Measurements from ENCODE around the gene NPHP4. TPM values are rescaled to one million over a fixed set of nuclear protein-coding genes. Genes with fewer than 3 reads are reported as not detected.

The NPHP4 gene
- polyA plus RNA-seq, 3 donors, result 12.9 to 17.6 (median 14.4) TPM

DNA sequence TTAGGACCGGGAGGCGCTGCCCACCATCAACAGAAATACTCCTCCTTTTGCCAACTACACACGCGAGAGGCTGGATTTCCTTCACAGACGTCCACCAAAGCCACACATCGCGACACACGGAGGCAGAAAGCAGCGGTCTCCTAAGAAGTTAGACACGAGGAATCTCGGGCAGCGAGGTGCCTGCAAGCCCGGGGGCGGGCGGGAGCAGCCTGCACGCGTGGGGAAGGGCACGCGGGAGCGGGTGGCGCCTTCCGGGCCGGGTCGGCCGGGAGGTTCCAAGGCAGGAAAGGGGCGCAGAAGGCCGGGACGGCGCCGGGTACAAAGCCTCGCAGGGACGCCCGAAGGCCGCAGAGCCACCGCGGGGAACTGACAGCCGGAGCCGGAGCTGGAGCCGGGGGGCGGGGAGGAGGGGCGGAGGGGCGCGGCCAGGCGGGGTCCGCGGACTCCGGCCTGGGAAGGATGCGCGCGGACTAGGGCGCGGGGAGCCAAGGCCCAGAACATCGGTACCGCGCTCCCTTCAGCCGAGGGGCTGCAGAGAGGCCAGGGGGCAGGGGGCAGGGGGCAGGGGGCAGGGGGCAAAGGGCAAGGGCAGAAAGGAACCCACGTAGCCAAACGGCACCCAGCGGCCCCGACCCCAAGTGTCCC is 722 bp downstream of the NPHP4 start:
- no peak for DNase-seq

DNA sequence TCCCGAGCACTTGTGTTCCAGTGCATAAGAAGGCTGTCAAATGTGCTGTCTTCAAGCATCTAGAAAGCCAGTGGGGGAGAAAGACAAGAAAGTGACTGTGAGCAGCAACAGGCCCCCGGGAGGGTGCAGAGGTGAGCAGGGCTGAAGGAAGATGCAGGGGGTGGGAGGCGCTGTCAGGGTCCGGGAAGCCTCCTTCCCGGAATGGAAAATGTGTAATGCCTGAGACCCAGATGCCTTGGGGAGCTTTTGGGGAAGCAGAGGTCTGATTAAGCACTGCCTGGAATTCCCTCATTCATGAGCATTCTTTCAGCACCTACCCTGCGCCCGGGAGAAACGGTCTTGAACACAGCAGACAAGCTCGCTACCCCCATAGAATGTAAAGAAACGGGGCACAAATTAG is 1.3 kb downstream of the NPHP4 start:
- DNase-seq, result no peak

DNA sequence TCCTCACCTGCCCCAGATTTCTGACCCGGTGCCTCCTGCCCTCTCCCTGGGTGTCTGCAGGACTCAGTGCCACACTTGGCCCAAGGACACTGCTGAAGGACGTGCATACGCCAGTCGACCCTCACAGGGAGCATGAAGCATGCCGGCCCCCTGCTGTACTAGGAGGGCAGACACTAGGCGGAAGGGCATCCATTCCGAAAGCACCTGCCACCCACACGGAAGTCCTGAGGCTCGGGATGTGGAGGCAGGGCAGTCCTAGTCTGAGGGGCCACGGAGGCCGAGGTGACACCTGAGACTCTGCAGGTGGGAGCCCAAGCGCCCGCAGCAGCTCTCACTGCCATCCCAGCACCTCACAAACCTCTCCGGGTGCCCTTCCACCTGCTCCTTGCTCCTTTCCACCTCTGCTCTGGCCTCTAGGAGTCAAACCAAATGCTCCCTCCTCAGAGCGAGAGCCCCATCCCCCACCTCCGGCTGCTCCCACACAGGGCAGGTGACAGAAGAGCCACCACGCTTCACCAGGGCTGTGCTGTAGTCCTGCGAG is 2.4 kb downstream of the NPHP4 start:
- DNase-seq, result no peak

DNA sequence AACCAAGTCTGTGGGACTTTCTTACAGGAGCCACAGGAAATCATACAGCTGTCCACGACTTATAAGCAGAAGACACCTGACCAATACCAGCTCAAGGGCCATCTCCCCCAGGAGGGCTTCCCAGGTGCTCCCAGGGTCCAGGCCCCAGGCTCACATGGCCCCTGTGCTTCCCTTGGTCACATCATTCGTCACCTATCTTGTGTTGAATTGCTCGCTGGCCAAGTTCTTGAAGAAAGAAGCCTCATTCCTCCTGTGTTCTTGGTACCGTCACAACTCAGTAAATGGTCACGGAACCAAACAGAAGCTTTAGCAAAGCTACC is 3.0 kb downstream of the NPHP4 start:
- DNase-seq, result no peak

DNA sequence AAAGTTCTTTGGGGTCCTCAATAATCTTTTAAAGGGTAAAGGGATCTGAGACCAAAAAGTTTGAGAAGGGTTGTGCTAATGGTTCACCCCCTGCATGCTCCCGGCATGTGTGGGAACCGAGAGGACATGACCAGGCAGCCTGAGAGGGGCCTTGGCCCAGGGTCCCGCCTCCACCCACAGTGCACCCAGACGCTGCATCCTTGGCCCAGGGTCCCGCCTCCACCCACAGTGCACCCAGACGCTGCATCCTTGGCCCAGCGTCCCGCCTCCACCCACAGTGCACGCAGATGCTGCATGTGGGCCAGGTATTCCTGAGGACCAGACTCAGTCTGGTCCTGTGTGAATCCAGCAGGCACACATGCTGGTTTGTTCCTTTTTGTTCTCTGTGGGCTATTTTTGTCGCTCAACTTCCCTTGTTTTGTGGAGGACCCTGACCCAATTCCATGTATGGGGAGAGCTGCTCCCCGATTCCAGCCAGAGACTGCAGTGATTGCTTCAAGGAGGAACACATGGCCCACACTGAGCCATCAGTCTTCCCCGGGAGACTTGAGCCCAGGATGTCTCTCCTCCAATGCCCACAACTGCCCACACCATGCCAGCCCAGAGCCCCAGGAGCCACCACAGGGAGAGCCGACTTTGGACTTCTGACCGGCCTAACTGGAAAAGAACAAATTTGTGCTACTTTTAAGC is 3.5 kb downstream of the NPHP4 start:
- no peak for DNase-seq

DNA sequence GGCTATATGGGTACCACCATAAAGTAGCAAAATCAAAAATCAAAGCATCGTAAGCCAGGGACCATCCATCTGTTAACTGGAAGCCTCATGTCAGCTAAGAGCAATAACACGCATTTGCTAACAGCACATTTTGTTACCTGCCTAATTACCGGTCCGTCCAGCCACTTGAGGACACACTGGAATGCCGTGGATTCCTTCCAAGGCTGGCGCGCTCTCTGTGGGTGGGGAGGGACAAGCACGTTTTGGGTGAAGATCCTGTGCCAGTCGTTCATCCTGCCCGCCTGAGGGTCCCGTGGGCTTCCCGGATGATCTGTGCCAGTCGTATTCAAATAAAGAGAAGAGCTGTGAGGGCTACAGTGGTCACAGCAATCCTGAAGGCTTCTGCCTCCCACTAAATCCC is 6.2 kb downstream of the NPHP4 start:
- no peak for DNase-seq

DNA sequence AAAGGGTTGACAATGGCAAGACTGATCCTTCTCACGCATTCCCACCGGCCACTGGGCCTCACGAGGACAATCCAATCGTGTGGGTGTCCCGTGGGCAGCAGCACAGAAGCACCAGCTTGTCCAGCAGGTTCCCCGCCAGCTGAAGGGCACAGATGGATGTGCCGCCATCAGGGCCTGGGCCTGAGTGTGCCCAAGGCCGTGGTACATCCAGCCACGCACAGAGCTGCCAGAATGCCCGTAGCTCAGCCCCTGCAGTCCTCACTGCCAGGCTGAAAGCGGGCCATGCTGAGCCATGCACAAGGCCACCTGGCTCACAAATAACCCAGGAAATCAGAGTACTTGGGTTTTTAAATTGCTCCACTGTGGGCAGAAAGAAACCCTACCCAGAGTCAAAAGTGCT is 7.0 kb downstream of the NPHP4 start:
- DNase-seq, result no peak

DNA sequence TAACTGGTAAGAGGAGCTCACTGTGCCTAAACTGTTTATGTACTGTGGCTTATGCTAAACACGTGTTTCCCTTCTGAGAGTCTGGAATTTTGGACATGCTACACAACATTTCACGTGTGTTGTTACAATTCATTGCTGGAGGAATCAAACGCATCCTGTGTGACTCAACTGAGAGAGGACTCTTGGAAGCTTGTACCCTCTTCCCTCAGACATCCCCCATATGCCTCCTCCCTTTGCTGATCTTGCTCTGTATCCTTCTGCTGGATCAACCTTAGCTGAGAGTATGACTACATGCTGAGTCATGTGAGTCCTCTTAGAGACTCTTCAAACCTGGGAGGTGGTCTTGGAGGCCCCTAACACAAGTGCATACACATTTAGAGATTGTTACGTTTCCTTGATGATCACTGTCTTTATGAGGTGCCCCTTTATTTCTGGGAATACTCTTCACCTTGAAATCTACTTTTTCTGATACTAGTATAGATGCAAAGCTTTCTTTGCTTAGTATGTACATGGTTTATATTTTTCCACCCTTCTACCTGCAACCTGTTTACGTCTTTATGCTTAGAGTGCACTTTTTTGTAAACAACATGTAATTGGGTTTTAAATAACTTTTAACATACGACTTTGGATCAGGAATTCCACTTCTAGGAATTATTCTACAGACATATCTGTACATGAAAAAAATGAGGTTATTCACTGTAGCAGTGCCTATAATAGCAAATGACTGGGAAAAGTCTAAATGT is 8.7 kb downstream of the NPHP4 start:
- no peak for DNase-seq

DNA sequence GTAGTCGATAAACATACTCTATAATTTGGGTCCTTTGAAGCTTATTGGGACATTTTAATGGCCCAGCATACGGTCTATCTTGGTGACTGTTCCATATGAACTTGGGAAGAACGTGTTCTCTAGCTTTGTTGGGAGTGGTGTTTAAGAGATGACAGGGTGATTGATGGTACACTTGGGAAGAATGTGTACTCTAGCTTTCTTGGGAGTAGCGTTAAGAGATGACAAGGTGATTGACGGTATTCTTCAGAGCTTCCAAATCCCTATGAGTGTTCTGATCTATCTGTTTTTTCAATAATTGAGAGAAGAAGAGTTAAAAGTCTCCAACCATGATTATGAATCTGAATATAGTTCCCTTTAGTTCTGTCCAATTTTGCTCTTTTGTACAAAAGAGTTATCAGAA is 9.4 kb downstream of the NPHP4 start:
- no peak for DNase-seq

DNA sequence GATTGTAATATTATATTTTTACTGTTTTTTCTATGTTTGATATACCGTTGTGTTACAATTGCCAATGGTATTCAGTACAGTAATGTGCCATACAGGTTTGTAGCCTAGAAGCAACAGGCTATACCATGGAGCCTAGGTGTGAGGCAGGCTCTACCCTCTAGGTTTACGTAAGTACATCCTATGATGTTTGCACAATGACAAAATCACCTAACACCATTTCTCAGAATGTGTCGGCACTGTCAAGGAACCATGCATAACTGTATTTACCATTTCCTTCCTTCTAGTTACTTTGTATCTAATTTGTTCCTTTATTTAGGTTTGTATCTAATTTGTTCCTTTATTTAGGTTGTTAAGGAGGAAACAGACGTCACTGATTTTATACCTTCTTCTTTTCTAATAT is 9.9 kb downstream of the NPHP4 start:
- no peak for DNase-seq

DNA sequence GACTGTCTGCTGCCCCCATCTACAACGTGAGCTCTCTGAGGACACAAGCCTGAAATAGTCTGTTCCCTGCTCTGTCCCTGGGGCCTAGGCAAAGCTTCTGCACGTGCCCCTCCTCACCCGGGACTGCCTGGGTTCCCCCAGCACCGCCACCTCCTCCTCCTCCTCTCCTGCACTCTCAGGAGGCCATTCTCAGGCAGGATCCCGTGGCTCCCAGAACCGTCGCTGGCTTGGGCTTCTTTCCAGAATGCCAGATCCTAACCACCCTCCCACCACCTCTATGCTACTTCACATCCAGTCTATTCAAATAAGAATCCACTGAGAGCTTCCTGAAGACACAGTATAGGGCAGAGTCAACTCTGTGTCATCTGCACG is 11.2 kb downstream of the NPHP4 start:
- DNase-seq, result no peak

DNA sequence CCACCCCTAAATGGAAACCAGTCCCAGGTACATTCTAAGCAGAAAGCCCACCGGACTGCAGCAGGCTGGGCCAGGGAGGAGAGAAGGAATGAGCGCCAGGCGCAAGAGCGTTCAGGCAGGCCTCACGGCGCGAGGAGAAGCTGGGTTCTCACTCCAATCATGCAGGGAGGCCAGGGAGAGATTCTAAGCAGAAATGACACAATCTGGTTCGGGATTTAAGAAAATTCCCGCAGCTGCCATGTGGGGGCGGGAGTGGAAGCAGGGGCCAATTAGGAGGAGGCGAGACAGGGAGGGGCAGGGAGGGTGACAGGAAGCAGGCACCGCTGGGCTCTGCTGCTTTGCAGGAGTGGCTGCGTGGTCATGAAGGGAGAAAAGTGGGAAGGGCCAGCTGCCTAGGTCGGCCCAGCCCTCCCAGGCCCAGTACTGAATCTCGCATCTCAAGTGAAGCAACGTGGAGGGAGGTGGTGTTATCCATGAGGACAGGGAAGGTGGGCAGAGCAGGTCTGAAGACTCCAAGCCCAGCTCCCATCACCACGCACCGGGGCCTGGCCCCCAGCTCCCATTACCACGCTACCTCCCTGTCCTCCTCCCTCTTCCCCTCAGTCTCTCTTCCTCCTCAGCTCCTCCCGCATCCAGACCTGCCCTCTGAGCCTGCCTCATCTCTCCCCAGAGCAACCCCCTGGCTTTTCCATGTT is 11.8 kb downstream of the NPHP4 start:
- DNase-seq, result peak; percentile 75

DNA sequence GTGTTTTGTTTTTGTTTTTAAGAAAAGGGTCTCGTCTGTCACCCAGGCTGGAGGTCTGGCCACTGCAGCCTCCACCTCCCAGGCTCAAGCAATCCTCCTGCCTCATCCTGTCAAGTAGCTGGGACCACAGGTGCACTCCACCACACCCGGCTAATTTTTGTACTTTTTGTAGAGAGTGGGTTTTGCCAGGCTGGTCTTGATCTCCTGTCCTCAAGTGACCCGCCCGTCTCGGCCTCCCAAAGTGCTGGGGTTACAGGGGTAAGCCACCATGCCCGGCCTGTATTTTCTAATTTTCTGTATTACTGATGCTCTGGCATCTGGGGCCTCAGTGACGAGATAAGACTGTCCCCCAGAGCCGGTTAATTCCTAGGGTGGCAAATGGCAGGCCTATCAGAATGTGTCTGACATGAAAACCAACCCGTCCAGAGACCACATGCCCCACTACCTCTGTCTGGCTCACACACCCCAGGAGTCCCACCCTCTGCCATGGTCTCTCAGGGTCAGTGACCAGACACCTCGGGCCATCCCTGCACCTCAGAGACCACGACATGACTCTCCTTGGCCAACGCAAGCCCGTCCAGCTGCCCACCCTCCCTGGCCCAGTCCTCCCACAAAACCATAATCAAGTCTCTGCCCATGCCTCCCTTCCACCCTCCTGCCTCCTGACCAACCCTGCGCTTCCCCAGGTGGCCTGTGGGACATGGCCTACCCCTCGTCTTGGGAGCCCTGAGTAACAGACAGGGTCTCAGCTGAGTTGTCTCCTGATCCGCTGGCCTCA is 12.5 kb downstream of the NPHP4 start:
- no peak for DNase-seq

DNA sequence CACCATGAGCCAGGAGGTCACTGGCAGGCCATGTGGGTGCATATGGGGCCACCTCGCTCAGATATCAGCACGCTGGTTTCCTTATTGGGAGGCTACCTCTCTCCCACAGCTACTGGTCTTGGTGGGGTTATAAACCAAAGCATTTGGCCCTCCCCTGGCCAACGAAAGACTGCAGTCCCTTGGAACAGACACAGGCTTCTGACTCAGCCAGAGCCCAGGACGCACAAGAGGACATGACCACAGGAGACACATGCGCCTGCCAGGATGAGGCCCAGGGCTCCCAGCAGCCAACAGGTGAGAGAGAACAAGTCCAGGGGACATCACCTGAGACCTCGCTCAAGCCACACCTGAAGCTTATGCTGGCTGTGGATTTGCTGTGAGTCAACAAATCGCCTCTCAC is 13.8 kb downstream of the NPHP4 start:
- DNase-seq, result no peak

DNA sequence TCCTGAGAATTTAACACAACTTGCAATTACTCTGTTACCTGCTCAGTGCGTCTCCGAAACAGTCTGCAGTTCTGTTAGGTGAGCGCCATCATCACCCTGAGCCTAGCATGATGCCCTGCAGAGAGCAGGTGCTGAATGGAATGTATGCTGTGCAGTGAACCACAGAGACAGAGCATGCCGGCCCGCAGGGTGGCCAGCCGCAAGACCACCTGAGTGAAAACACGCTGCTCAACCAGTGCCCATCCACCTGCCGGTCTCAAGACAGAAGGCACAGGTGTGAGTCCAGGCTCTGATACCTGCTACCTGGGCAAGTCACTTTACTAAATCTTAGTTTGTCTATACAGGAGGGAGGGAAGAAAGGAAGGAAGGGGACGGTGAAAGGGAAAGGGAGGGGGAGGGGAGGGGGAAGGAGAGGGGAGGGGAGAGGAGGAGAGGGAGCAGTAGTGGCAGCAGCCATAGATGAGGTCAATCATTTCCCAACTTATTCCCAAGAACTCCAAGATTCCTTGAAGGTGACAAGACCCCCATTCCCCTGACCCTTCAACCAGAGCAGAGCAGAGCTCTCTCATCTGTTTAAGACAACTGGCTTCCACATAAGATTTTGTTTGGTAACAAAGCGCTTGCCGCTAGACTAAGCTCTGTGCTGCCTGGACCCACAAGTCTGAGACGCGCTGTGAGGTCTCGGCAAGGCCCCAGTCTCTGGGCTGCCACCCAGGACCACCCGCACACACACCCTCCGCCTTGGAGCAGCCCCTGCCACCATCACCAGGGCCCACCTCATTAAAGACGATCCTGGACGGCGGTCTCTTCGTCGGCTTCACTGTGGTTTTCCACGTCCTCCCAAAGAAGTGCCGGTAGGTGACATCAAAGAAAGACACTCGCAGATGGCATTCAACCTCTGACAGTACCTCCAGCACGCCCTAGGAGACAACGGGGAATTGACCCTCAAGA is 14.5 kb downstream of the NPHP4 start:
- no peak for DNase-seq

DNA sequence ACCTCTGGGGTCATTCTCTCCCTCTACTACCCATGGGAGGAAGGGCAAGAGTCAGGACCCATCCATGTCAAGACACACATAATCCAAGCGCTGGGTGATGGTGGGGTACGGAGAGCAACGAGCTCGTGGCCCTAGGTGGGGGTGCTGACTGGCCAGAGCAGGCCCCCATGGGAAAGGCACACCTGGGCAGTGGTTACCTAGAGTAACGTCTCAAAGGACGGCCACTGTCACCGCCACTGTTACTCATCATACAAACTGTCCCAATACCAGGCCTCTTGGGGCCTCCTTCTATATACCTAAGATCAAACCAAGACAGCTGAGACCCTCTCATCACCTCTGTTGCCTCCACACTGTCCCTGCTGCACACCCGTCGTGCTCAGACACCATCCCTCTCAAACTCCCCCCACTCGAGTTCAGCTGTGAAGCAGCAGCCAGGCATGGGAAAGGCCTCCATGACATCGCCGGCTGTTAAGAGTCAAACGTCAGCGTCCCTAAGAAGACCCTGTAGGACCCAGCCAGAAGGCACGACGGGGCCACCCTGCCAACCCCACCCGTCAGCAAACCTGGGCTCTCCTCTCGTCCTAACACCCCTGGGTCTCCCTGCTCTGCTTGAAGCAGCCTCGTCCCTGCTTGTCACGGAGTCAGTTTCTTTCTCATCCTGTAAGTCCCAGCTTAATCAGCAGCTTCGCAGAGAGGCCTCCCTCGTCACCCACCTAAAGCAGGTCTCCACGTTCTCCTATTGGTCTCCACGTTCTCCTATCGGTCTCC is 15.3 kb downstream of the NPHP4 start:
- DNase-seq, result no peak

DNA sequence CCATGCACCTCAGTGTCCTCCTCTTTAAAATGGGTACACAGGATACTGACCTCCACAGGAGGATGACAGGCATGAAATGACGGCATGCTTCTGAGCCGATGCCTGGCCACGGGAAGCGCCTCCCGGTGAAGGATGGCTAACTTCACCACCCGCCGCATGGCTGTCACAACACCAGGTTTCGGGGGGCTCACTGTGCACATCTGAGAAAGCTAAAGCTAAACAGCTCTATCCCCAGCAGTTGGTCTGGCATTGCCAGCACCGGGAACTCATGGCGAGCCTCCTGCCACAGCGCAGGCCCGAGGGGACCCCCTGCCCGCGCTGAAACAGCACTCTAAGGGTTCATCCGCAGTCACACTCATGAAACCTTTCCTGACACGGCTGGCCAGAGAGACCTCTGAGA is 16.0 kb downstream of the NPHP4 start:
- no peak for DNase-seq

DNA sequence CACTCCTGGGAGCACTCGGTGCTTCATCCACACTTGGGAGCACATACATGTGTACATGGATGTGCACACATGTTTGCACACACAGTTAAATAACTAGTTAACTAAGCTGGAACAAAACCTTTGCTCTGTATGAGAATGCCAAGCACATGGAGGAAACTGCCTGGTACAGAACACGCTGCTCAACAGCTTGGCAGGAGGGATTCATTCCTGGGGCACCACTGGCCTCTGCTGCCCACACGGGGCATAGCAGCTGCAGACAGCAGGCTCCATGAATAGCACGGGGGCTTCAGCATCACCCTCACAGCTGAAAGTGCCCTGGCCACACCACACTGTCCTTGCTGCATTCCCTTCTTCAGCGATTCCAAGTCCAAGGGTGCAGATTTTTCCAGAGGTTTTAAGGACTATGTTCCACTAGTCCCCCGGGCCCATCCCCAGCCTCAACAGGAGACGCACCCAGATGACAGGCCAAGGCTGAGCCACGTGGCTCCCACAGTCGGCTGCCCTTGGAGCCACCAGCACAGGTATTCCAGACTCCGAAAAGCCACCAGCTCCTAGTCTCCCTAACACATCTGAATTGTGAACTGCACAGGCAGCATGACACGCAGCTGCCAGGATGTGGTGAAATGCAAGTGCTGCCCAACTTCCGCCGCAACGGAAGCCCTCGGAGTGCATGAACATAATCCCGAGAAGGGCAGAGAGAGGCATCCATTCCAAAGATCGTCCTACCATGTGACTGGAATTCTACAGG is 16.9 kb downstream of the NPHP4 start:
- no peak for DNase-seq

DNA sequence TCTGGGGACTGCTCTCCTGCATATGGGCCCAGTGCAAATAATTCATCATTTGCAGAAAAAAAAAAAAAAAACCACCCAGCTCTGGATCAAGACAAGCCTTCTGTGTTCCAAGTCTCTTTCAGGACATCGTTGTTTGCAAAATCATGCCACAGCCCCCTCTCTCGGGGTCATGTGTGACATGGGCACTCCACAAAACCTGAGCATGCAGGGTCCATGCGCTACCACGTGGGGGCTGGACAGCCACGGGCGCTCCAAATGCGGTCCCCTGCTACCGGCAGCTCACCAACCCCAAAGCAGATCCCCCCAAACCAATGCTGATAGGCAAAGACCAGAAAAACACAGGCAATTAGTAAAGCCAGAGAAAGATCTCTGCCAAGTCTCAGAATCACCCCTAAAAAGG is 17.6 kb downstream of the NPHP4 start:
- DNase-seq, result no peak
